Limb (tissue), 2 donors: ENCODE data around the gene OPTC.

ENCODE experiments used
- DNase-seq, 2 donors: peaks; one replicate each; pipeline ENCODE4 v3.0.0-alpha.2; 2016; ENCODE audit errors: extremely low spot score in 2 of 2

OPTC gene

DNA sequence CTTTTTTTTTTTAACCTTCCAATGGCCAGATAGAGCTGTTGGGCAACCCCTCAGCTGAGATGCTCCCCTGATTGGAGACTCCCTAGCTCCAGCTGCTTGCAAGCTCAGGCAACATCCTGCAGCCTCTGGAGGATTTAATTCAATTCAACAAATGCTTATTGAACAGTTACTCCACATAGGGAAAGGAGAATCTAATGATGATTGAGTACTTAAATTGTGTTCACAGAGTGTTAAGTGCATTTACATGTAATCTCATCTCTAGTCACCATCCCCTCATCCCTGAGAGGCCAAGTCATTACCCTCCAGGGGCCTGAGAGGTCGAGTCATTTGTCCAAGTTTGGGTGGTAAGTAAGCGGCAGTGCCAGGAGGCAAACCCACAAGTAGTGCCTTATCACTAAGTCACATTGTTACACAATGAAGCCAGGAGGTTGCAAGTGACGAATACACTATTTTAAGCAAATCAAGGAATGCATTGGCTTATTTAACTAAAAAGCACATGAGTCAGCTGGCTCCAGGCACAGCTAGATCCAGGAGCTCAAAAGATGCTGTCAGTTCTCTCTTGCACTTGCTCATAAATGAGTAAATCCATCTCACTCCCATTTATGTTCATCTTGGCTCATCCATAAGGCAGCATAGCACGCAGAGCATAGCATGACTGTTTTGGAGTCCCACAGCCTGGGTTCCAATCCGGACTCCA lies 64.3 kb downstream of the OPTC start:
- DNase-seq: no peak
